Adrenal gland (tissue), 5 donors: Measurements from ENCODE around the gene RPTOR.

Experiments used
- CTCF ChIP-seq, 6 experiments: fragments of 450-650 bp in 4 of 6; fragments of 200-600 bp in 2 of 6; sonication (generic) in 1 of 6; IDR thresholded peaks; 1 replicate in 5 of 6; 2 replicates in 1 of 6; pipeline versions ENCODE4 v1.5.1 to v1.8.0; 2016 to 2021; ENCODE audit warnings: antibody characterized with exemption in 6 of 6, mild to moderate bottlenecking in 2 of 6, moderate library complexity in 1 of 6
- POLR2A ChIP-seq, 2 donors: fragments of 450-650 bp; IDR thresholded peaks; one replicate each; pipeline ENCODE4 v1.6.1; 2017; ENCODE audit warnings: antibody characterized with exemption in 2 of 2, mild to moderate bottlenecking in 2 of 2, moderate library complexity in 1 of 2
- donor health status: DM: no; HTN: no; CAD: no.

- no peak for TF ChIP-seq POLR2A (IDR thresholded peaks at IDR 0.05)
- no peak for TF ChIP-seq CTCF (IDR thresholded peaks at IDR 0.05)
Observed at GRCh38 chr17:80529104-80529903, 15.3 kb upstream of the RPTOR start.
